HPDE6-E6E7 (cell line): Measurements from ENCODE around the gene AIG1.

Source experiments
- DNase-seq: peaks from one replicate; pipeline ENCODE4 v3.0.0; 2011; ENCODE audit warnings: missing footprints; ENCODE audit errors: extremely low spot score

Gene AIG1

DNA sequence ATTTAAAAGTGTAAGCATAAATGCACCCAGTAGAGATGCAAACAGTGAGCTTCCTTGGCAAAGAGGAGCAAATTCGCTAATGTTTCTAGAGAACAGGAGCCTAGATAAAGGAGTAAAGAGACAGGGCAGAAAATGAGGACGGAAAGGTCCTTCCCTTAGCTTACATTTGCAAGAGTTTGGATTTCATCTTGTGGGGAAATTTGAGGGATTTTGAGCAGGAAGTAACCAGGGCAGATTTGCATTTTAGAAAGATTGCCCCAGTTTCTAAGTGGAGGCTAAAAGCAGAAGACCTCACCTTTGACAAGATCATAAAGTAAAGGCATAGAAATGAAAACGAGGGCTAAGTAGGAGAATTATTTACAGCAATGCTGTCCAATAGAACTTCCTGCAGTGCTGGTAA is 309.3 kb downstream of the AIG1 start:
- no peak for DNase-seq

DNA sequence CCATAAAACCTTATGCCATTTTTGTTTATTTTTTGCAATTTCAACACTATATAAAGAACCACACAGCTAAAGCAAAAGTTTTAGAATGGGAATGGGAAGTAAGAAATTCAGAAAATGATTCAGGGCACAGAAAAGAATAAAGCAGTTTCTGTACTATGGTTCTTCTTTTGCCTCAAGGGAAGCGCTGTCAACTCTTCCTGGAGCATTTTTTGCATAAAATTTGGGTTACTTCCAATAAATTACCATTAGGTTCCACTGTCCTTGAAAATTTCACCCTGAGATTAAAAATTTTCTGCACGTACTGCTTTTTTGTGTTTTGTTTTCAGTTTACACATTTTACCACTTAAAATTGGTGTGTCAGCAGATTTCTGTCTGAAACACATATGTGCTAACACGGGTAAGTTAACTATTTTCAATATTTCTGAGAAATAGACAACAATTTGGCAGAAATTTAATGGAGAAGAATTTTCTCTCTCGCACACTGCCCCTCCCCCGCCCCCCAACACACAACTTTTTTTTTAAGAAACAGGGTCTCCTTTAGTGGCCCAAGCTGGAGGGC is 310.2 kb downstream of the AIG1 start:
- DNase-seq: no peak

DNA sequence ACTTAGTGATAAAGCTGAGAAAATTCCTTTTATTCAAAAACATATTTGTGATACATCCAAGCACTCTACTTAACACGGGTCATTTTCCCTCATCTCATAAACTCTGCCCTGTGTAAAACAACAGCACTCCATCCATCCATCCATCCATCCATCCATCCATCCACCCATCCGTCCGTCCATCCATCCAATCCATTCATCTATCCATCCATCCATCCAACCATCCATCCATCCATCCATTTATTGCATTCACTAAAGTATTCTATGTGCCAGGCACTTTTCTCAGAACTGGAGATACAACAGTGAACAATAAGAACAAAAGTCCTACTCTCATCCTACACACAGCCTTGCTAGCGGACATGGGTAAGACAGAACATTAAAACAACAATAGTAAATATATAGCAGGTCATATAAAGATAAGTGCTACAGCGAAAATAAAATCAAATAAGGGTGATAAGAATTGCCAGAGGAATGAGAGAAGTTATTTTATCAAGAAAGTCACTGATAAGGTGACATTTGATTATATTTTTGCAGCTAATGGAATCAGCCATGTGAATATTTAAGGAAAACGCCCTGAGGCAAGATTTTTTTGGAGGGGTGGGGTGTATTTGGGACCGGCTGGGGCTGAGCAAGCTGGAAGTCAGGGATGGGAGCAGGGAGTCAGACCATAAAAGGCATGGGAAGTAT is 311.7 kb downstream of the AIG1 start:
- no peak for DNase-seq

DNA sequence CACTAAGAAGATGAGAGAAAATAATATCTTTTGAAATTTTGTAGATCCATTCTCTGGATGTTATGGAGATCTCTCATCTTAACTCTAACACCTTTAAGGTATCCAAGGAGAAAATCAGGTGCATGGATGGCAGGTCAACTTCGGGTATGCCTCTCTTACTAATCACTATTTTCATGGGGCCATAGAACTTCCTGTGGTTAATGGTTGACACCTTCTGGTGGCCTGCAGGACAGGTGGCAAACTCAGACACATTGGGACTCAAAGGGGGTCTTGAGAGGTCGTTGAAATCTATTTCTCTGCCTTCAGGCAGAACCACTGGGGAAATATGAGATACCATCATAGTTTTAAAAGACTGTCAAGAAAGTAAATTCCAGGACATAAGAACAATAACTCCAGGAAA is 313.3 kb downstream of the AIG1 start:
- no peak for DNase-seq

DNA sequence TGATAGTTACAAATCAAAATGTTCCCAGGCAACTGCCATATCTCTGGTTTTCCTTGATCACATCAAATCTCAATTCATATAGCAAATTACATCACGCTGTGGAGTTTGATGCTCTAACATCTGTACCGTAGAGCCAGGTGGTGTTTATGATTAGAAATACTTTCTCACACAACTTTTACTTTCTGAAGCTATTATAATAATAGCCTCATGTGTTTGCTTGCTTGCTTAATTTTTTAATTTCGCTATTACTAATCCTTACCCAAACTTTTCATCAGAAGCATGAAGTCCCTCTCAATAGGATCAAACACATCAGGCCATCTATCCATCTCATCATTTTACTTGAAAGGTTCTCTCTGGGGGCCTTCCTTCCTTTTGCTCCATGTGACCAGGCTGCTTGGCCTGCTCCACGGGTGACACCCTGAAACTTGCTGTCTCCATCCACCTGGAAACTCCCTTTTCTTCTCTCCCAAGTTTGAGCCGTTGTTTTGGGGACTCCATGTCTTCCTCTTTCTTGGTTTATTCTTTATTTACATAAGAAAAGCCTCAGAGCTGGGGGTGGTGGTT is 314.4 kb downstream of the AIG1 start:
- no peak for DNase-seq

DNA sequence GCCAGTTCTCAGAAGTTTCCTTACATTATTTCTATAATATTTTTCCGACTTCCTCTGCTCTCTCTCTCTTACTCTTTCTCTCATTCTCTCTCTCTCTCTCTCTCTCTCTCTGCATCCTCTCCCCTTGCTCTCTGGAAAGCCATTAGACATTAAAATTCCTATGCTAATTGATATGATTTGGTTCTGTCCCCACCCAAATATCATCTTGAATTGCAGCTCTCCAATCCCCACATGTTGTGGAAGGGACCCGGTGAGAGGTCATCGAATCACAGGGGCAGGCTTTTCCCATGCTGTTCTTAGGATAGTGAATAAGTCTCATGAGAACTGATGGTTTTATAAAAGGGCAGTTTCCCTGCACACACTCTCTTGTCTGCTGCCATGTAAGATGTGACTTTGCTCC is 315.7 kb downstream of the AIG1 start:
- DNase-seq: no peak

DNA sequence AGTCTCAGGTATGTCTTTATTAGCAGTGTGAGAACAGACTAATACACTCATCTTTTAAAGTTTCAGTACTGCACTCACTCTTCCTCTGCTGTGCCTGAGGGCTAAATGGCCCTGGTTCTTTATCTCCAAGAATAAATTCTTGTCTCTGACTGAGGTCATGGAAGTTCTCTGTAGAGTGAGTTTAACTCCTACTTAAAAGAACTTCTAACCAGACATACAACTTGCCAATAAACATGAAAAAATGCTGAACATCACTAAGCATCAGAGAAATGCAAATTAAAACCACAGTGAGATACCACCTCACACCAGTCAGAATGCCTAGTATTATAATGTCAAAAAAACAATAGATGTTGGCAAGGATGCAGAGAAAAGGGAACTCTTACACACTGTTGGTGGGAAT is 316.2 kb downstream of the AIG1 start:
- DNase-seq: no peak

DNA sequence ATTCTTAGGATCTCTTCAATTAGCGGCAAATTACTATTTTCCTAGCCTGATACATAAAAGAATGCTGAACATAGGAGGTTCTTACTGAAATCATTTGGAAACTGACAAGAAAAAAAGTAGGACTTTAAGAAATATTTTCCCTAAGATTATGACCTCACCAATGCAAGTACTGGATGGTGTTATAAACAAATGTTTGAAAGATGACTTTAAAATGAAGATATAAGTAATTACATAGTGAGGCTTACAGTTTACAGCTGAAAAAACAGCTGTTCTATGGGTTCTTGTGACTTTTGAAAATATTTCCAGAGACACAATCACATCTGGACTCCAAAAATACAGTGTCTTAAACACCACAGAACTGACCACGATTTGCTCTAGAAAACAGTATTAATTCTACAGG is 324.9 kb downstream of the AIG1 start:
- DNase-seq: no peak

DNA sequence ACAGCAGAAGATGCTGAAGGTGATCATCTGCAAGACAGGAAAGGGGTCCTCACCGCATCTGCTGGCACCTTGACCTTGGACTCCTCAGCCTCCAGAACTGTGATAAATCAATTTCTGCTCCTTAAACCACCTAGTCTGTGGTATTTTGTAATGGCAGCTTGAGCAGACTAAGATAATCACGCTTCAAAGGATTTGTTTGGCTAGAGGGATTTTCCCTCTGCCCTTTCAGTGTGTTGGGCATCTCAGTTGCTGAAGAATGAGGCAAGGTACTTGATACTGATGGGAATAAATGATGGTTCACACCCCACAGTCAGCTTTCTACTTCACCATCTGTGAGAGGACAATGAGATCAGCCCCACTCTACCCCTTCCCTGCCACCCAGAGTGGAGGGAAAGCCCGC is 329.6 kb downstream of the AIG1 start:
- no peak for DNase-seq
